A549 (cell line): ENCODE results near the gene KIF21A. TPM values are rescaled to one million over a fixed set of nuclear protein-coding genes. Genes with fewer than 3 reads are reported as not detected.

ENCODE experiments used
- ATAC-seq, 2 experiments: fragments of 200-7000 bp in 1 of 2; fragments of >200 bp in 1 of 2; cut with Nextera tagmentation in 1 of 2; cut with Tn5 transposase in 1 of 2; 3 replicates each; pipeline versions ENCODE4 v1.8.0 to v1.9.1; 2018 to 2020; ENCODE audit warnings: mild to moderate bottlenecking in 1 of 2, moderate library complexity in 1 of 2
- CTCF ChIA-PET: fragments of 300-600 bp; sonication (Branson Sonifier 250); formaldehyde crosslinking; extraction: SDS; loops from one replicate; lab custom pipeline; 2021; ENCODE audit warnings: antibody characterized with exemption, inconsistent platforms; lab: Yijun Ruan, JAX
- POLR2A ChIA-PET: fragments of 350-600 bp; formaldehyde crosslinking; extraction: SDS; loops from one replicate; lab custom pipeline; 2021; ENCODE audit warnings: antibody characterized with exemption, inconsistent platforms; lab: Yijun Ruan, JAX
- DNase-seq, 2 experiments: peaks; one replicate each; pipeline versions ENCODE4 v3.0.0 to v3.0.0-alpha.2; 2011 to 2016; ENCODE audit warnings: low read depth in 1 of 2, low spot score in 1 of 2
- FAIRE-seq: peaks from 2 replicates; lab custom pipeline; 2011; peaks lifted over from hg19 to GRCh38; lab: Jason Lieb, UNC
- H3K27ac ChIP-seq, 2 experiments: fragments of >200 bp; sonication (Bioruptor Twin); formaldehyde crosslinking; 3 replicates each; pipeline ENCODE4 v1.5.1; 2016 to 2017
- H3K4me1 ChIP-seq: fragments of >200 bp; sonication (Bioruptor Twin); formaldehyde crosslinking; 3 replicates; pipeline ENCODE4 v1.6.1; 2016
- H3K4me2 ChIP-seq: fragments of >200 bp; sonication (Bioruptor Twin); formaldehyde crosslinking; 3 replicates; pipeline ENCODE4 v1.6.1; 2016
- H3K4me3 ChIP-seq: fragments of >200 bp; sonication (Bioruptor Twin); formaldehyde crosslinking; 3 replicates; pipeline ENCODE4 v1.5.1; 2016
- H3K9me3 ChIP-seq: fragments of >200 bp; sonication (Bioruptor Twin); formaldehyde crosslinking; 3 replicates; pipeline ENCODE4 v1.6.1; 2016
- CEBPB ChIP-seq, 2 experiments: fragments of >200 bp in 1 of 2; sonication (Bioruptor Twin) in 1 of 2; formaldehyde crosslinking in 1 of 2; IDR thresholded peaks; 2 replicates each; pipeline ENCODE4 v1.6.1; 2012 to 2016
- E2F6 ChIP-seq: IDR thresholded peaks from 2 replicates; pipeline ENCODE4 v1.6.1; 2012; ENCODE audit warnings: low read depth, borderline replicate concordance
- ESRRA ChIP-seq: fragments of 150-350 bp; IDR thresholded peaks from 2 replicates; pipeline ENCODE4 v1.6.1; 2014; ENCODE audit warnings: mild to moderate bottlenecking, low read length, borderline replicate concordance
- FOSL2 ChIP-seq, 2 experiments: fragments of 450-650 bp in 1 of 2; fragments of >200 bp in 1 of 2; sonication (Bioruptor Twin) in 1 of 2; formaldehyde crosslinking; IDR thresholded peaks; 2 replicates each; pipeline versions ENCODE4 v1.5.0 to v1.6.1; 2016 to 2020; ENCODE audit warnings: mild to moderate bottlenecking in 1 of 2, moderate library complexity in 1 of 2
- FOXS1 ChIP-seq: fragments of 250-450 bp; sonication (Bioruptor Pico); IDR thresholded peaks from 2 replicates; pipeline ENCODE4 v1.5.0; 2020; ENCODE audit warnings: mild to moderate bottlenecking, moderate library complexity
- HEYL ChIP-seq: fragments of 250-450 bp; sonication (Bioruptor Pico); IDR thresholded peaks from 2 replicates; pipeline ENCODE4 v1.8.0; 2021; ENCODE audit warnings: mild to moderate bottlenecking, moderate library complexity
- HOXB13 ChIP-seq: fragments of 250-450 bp; sonication (Bioruptor Pico); IDR thresholded peaks from 2 replicates; pipeline ENCODE4 v1.5.0; 2020; ENCODE audit warnings: low read depth, mild to moderate bottlenecking, moderate library complexity
- JUN ChIP-seq, 2 experiments: fragments of >200 bp; sonication (Bioruptor Twin); formaldehyde crosslinking; IDR thresholded peaks; 2 replicates in 1 of 2; 3 replicates in 1 of 2; pipeline ENCODE4 v1.6.1; 2016 to 2017
- JUNB ChIP-seq: fragments of >200 bp; sonication (Bioruptor Twin); formaldehyde crosslinking; IDR thresholded peaks from 2 replicates; pipeline ENCODE4 v1.6.1; 2016
- MAZ ChIP-seq: fragments of 150-350 bp; IDR thresholded peaks from 2 replicates; pipeline ENCODE4 v1.6.1; 2014; ENCODE audit warnings: antibody characterized with exemption, low read depth, low read length, borderline replicate concordance
- MYC ChIP-seq: IDR thresholded peaks from 2 replicates; pipeline ENCODE4 v1.6.1; 2012; ENCODE audit warnings: mild to moderate bottlenecking, inconsistent platforms, low read length, improper control_type of control experiment, borderline replicate concordance
- NR3C1 ChIP-seq: fragments of >200 bp; sonication (Bioruptor Twin); formaldehyde crosslinking; IDR thresholded peaks from 3 replicates; pipeline ENCODE4 v1.6.1; 2017
- RAD21 ChIP-seq, 2 experiments: fragments of >200 bp in 1 of 2; sonication (Bioruptor Twin) in 1 of 2; formaldehyde crosslinking in 1 of 2; IDR thresholded peaks in 1 of 2; conservative IDR thresholded peaks in 1 of 2; 2 replicates in 1 of 2; 3 replicates in 1 of 2; pipeline ENCODE4 v1.6.1; 2012 to 2018; ENCODE audit warnings: inconsistent platforms in 1 of 2
- RCOR1 ChIP-seq: fragments of 150-350 bp; IDR thresholded peaks from 2 replicates; pipeline ENCODE4 v1.6.1; 2014; ENCODE audit warnings: antibody characterized with exemption, low read length, low read depth
- RFX5 ChIP-seq: fragments of 450-650 bp; IDR thresholded peaks from 2 replicates; pipeline ENCODE4 v1.7.1; 2014; ENCODE audit warnings: antibody characterized with exemption, mild to moderate bottlenecking, moderate library complexity
- SMC3 ChIP-seq: fragments of >200 bp; sonication (Bioruptor Twin); formaldehyde crosslinking; IDR thresholded peaks from 3 replicates; pipeline ENCODE4 v1.6.1; 2018; ENCODE audit warnings: inconsistent platforms
- SREBF2 ChIP-seq: fragments of 450-650 bp; IDR thresholded peaks from 2 replicates; pipeline ENCODE4 v1.6.1; 2014; ENCODE audit warnings: mild to moderate bottlenecking, moderate library complexity
- TP53 ChIP-seq: fragments of 250-450 bp; sonication (Bioruptor Pico); IDR thresholded peaks from 2 replicates; pipeline ENCODE4 v1.5.0; 2021; ENCODE audit warnings: mild to moderate bottlenecking, moderate library complexity
- ZC3H11A ChIP-seq: fragments of 450-650 bp; IDR thresholded peaks from 2 replicates; pipeline ENCODE4 v1.6.1; 2014; ENCODE audit warnings: antibody characterized with exemption, mild to moderate bottlenecking
- ZNF302 ChIP-seq: fragments of 250-450 bp; sonication (Bioruptor Pico); IDR thresholded peaks from 2 replicates; pipeline ENCODE4 v1.9.0; 2021; ENCODE audit warnings: inconsistent platforms, mild to moderate bottlenecking, moderate library complexity
- ZSCAN20 ChIP-seq: fragments of 250-450 bp; sonication (Bioruptor Pico); IDR thresholded peaks from 2 replicates; pipeline ENCODE4 v1.8.0; 2022; ENCODE audit warnings: mild to moderate bottlenecking, moderate library complexity
- WGBS: methylation state at CpG from one replicate; pipeline ENCODE4 v1.1.6; 2017; ENCODE audit errors: missing lambda C conversion rate; 5-methylcytosine and 5-hydroxymethylcytosine counted together
- polyA plus RNA-seq, 4 experiments: library from polyadenylated mRNA; depleted of rRNA in 3 of 4; stranded (reverse); fragments of >200 nt; fragmentation: RNase III in 1 of 4; extraction: RNeasy Plus Mini Kit Qiagen cat#74134 plus additional on column Dnase treatment in 1 of 4; gene quantifications; 2 replicates in 3 of 4; 3 replicates in 1 of 4; pipeline ENCODE4 v1.2.3, GENCODE V29; 2011 to 2017

Gene KIF21A
- polyA plus RNA-seq, 2 of the 4 experiments (the other 2 are of a cell fraction) = 26.0 to 79.0 TPM

DNA sequence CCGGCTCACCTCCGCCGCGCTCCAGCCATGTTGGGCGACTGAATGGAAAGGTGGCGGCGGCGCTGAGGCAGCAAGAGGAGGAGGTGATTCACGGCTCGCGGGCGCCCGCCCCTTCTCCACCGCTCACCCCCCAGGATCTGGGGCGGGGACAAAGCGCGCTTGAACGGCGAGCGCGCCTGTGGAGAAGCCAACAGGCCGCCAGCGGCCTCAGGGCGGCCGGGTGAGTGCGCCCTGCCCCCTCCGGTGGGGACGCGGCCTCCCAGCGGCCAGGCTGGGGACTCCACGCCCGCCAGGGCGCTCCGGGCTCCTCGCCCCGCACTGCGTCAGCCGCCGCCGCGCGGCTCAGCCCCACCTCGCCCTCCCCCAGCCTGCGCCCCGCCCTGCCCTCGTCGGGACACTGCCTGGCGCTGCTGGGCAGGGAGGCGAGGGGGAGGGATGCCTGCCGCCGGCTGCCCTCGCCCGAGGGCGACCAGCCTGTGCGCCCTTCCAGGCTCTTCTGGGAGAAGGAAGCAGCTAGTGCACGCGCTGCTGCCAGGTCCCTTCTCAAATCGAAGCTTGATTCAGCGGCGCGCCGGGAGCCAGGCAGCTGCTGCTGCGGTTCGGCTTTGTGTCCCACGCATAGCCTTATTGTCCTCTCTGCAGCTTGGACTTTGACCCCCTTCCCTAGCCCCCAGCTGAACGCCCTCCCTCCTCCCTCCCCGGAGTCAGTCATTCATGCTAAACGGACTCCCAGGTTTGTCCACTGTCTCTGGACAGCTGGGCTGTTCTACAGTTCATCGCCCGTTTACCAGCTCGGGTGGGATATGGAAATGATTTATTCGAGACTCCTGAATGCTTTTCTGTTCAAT, at the start of gene KIF21A (continued):
- TF ChIP-seq E2F6 (peak; percentile 75), TP53 (CRISPR knock-in tag) (no peak), RFX5 (no peak), SMC3 (peak; percentile 61), HEYL (no peak), MAZ (no peak), ZSCAN20 (CRISPR knock-in tag) (no peak), RAD21 (conservative IDR thresholded peaks at IDR 0.05 in 1 of 2, IDR thresholded peaks at IDR 0.05 in 1 of 2) (peak in 1 of 2 experiments; percentile 52; a peak in 3 of 5 replicates), ZC3H11A (no peak), CEBPB (IDR thresholded peaks at IDR 0.05) (no peak), FOSL2 (IDR thresholded peaks at IDR 0.05) (no peak), FOSL2 (CRISPR knock-in tag; IDR thresholded peaks at IDR 0.05) (peak; percentile 83), RCOR1 (no peak), MYC (peak; percentile 58; the same call in 1 of the 2 replicates), ESRRA (no peak), JUN (IDR thresholded peaks at IDR 0.05) (peak in 1 of 2 experiments; percentile 90; a peak in 4 of 5 replicates), ZNF302 (no peak), HOXB13 (CRISPR knock-in tag) (no peak), NR3C1 (no peak)

- TF ChIP-seq SREBF2 (no peak), JUNB (peak; percentile 45; the same call in 1 of the 2 replicates), FOSL2 (IDR thresholded peaks at IDR 0.05) (no peak), FOSL2 (CRISPR knock-in tag; IDR thresholded peaks at IDR 0.05) (peak; percentile 49), FOXS1 (CRISPR knock-in tag) (no peak), CEBPB (IDR thresholded peaks at IDR 0.05) (0 out of 4 replicates have a peak, but pooled peaks of 1 of the 2 experiments have one; percentile 28)
- FAIRE-seq (no peak), DNase-seq (peak in 1 of 2 experiments; percentile 61), ATAC-seq (peak; percentile 84 to 90)
- H3K9me3 ChIP-seq = no peaks in the 10 kb centered on the region
- H3K4me3 ChIP-seq = no peak overlapping the region
- H3K4me2 ChIP-seq = peak overlapping the region; percentile 61
- CTCF ChIA-PET = interaction anchor here (1.4 kb wide), 1 partner anchor 9 kb away, joined by 4 read pairs; no protein-coding TSS in a partner anchor
- WGBS = 31% methylated on average over 1 of the region's 1 CpG
- POLR2A ChIA-PET = interaction anchor here (1.2 kb wide), 1 partner anchor 47 kb away, joined by 6 read pairs; the partner anchor contains the start of gene KIF21A
- peaks cover 13% of the 10 kb centered on the region for H3K4me1 ChIP-seq
- peak overlapping the region in 1 of 2 experiments; percentile 55; a peak in 2 of 6 replicates for H3K27ac ChIP-seq
Measured at GRCh38 chr12:39490500-39491282, 47.8 kb upstream of the KIF21A start.

- 86% methylated on average over 7 of the region's 7 CpGs for WGBS
- POLR2A ChIA-PET = no interaction called here
- no peak overlapping the region for H3K27ac ChIP-seq
- H3K4me3 ChIP-seq = no peak overlapping the region
- ATAC-seq (no peak), FAIRE-seq (no peak), DNase-seq (no peak)
- no peaks in the 10 kb centered on the region for H3K9me3 ChIP-seq
- TF ChIP-seq RFX5 = no peak
- H3K4me2 ChIP-seq = no peak overlapping the region
- CTCF ChIA-PET = no interaction called here
- H3K4me1 ChIP-seq = no peaks in the 10 kb centered on the region
Measured at GRCh38 chr12:39483597-39483996, 40.7 kb upstream of the KIF21A start.
